GM21737 (cell line): ENCODE measurements around the gene CPLANE1.
A peak's percentile ranks its signal among the peaks of the same experiment; 100 is the strongest.
"Not testable (repeated sequence)": the region's sequence is repeated elsewhere in the genome, so short reads cannot be mapped to it uniquely, and the experiment has no call there.

ENCODE experiments used
- ATAC-seq: cut with Tn5 transposase; IDR thresholded peaks from one replicate; pipeline ENCODE4 v1.9.1; 2021; ENCODE audit warnings: mild to moderate bottlenecking, moderate library complexity; ENCODE audit not compliant: unreplicated experiment

The CPLANE1 gene

DNA sequence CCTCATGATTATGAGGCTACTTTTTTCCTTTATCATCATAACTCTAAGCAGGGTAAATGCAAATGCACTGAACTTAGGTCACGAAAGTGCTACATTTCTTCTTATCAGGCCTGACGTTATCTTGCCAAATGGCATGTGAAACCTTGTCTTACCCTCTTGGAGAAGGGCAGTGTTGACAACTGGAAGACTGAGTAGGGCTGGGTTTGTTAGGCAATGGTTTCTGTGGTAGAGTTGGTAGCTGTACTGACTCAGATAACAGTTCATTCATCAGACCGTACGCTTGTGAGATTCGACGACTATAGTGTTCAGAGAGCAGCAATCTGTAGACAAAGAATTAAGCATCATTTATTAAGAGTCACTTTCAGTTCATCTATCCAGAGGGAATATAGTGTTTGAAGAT is 127.7 kb downstream of the CPLANE1 start:
- ATAC-seq, result no peak

DNA sequence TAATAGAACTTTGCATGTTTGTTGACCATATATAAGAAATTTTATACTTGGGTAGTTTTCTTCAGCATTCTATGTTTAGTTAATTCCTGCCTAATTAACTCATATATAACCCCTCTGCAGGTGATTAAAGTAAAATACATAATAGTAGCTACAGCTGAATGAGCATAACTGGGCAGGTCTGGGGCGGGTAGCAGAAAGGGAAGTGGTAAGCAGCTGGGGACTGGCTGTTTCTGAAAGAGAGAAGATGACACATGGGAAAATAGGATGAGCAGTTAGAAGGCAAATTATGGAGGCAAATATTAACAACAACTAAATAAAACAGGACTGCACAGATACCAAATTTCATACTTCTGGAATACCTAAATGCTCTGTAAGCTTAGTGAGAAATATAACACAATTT is 128.1 kb downstream of the CPLANE1 start:
- ATAC-seq, result no peak

DNA sequence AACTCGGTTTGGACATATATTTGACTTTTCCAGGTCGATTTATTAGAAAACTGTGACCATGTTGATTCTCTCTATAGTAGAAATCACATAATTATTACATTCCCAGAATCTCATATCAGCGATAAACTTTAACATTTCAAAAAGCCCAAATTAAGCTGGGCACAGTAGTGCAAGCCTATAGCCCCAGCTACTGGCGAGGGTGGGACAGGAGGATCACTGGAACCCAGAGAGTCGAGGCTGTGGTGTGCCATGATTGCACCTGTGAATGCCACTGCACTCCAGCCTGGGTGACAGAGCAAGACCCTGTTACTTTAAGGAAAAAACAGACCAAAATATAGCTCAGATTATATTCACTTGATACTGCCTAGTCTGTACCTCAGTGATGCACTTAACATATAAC is 128.9 kb downstream of the CPLANE1 start:
- no peak for ATAC-seq

GRCh38 chr5:37116359-37116758 is 132.8 kb downstream of the CPLANE1 start:
- no peak for ATAC-seq

GRCh38 chr5:37112383-37112991 is 136.7 kb downstream of the CPLANE1 start:
- peak; percentile 32 for ATAC-seq

GRCh38 chr5:37111426-37112382 is 137.5 kb downstream of the CPLANE1 start:
- ATAC-seq, result peak; percentile 88

GRCh38 chr5:37110135-37110534 is 139.0 kb downstream of the CPLANE1 start:
- ATAC-seq, result no peak

DNA sequence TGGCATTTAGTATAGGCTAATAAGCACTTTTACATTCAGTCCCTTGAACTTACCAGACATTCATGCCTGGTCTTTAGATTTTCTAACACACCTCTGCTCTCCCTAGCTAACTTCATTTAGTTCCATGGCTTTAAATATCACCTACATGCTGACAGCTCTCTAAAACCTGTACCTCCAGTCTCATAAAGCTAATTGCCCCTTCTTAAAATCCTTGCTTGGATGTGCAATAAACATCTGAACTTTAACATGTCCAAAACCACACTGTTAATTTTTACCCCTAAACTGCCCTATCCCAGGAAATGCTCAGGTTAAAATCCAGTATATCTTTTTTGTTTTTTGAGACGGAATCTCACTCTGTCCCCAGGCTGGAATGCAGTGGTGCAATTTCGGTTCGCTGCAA is 139.8 kb downstream of the CPLANE1 start:
- no peak for ATAC-seq

- ATAC-seq, result no peak
Observed at GRCh38 chr5:37103302-37103701, 145.9 kb downstream of the CPLANE1 start.

GRCh38 chr5:37099267-37099666 is 149.9 kb downstream of the CPLANE1 start:
- ATAC-seq, result not testable (repeated sequence)

GRCh38 chr5:37093795-37094194 is 155.4 kb downstream of the CPLANE1 start:
- not testable (repeated sequence) for ATAC-seq

GRCh38 chr5:37090781-37091180 is 158.4 kb downstream of the CPLANE1 start:
- ATAC-seq, result no peak

DNA sequence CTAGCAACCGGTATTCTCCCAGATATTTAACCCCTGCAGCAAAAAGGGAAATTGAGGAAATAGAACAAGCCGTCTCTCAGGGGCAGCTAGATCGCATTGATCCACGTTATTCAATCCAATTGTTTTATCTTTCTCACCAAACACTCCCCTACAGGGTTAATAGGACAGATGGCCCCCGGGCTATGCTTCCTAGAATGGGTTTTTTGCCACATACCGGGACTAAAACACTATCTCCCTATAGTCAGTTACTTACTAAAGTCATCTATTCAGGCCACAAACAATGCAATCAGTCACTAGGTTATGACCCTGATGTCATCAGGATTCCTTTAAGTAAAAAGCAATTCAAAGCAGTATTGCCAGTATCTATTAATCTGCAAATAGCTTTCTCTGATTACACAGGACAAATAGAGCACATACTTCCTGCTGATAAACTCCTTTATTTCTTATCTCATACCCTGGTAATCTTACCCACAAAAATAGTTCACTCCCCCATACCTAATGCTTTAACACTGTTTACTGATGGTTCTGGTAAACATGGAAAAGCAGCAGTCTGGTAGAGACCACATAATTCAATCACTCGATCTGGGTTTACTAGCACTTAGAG is 159.0 kb downstream of the CPLANE1 start:
- no peak for ATAC-seq

DNA sequence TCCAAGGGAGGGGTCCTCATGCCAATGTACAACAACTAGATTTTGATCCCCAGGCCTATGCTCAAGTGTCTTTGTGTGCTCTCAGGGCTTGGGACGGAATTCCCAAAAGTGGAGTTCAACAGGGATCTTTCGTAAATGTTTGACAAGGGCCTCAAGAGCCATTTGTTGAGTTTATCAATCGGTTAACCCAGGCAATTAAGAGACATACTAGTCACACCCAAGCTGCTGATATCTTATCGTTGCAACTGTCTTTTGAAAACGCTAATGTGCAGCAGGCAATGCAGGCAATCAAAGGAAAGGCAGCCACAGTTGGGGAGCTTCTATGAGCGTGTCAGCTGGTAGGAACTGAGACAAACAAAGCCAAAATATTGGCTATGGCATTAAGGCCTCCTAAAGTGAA is 161.2 kb downstream of the CPLANE1 start:
- no peak for ATAC-seq

DNA sequence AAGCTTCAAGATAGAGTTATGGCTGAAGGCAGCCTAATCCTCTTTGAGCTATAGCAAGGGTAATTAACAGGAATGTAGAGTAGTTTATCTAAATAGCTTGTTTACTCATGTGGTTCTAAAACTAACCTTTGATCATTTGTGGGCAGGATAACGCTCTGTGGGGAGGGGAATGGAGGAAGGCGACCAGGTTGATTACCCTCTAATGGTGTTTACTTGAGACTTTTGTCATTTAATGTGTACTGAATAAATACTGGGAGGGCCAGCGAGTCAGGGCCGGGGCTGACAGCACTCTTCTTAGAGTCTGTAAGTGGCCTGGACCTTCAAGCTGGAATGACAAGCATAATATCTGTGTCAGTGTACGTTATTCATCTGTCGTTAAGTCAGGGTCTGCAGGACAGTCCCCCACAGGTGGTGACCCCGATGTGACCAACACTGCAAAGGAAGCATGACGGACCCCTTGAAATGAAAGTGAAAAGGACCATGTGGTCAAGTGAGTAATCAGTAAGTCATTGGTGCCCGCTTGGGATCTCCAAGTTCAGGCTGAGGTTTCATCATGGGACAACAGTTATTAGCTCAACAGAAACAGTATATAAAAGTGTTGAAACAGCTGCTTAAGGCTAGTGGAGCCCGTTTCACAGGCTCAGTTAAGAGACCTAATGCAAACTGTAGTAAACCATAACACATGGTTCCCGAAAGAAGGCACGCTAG is 162.6 kb downstream of the CPLANE1 start:
- ATAC-seq, result no peak

- ATAC-seq, result not testable (repeated sequence)
Observed at GRCh38 chr5:37086026-37086425, 163.2 kb downstream of the CPLANE1 start.

DNA sequence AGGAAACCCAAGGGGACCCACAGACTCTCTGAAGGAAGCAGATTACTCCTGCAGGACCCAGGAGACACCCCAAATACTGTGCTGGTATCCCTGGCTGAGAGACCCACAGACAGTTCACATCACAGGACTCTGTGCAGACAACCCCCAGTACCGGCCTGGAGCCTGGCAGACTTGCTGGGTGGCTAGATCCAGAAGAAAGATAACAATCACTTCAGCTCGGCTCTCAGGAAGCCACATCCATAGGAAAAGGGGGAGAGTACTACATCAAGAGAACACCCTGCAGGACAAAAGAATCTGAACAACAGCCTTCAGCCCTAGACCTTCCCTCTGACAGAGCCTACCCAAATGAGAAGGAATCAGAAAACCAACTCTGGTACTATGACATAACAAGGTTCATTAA is 166.2 kb downstream of the CPLANE1 start:
- ATAC-seq, result not testable (repeated sequence)

- no peak for ATAC-seq
Observed at GRCh38 chr5:37080697-37081096, 168.5 kb downstream of the CPLANE1 start.

DNA sequence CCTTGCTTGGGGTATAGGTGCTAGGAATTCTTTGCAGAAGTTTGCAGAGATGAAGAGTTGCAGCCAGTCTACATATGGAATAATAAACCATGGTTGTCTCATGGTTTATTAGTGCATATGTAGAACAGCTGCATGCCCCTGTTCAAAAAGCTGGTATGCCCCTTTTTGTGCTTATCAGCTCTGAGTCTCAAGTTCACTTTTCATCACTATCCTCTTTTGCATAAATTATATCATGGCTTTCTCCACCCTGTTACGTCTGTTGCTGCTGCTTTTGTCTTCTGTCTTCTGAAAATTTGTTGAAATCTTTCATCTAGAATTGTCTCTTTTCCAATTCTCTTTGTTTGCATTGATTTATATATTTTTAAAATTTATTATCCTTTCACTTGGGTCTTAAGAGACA is 172.0 kb downstream of the CPLANE1 start:
- no peak for ATAC-seq

- no peak for ATAC-seq
Observed at GRCh38 chr5:37075399-37075950, 173.7 kb downstream of the CPLANE1 start.
